Measurements from ENCODE around the gene ABCC1. TPM values are rescaled to one million over a fixed set of nuclear protein-coding genes. Genes with fewer than 3 reads are reported as not detected.

The ABCC1 gene
- total and polyA plus RNA-seq, 2 of the 4 experiments (the other 2 are of a cell fraction) = 39.4 to 66.0 TPM

GRCh38 chr16:16145286-16145685 lies 195.9 kb downstream of the ABCC1 start:
- Histone ChIP-seq H2BK120ac (ENCODE audit: low read depth, low read length) (no peak overlapping the region), H3K9ac (ENCODE audit: low read depth, low read length) (no peak overlapping the region), H3K27ac (ENCODE audit: insufficient read depth, low read length) (no peak overlapping the region), H3K4me1 (ENCODE audit: control insufficient read depth, insufficient read depth, low read length) (peaks cover 3% of the 10 kb centered on the region), H4K20me1 (ENCODE audit: insufficient read depth, low read length) (peaks cover 61% of the 10 kb centered on the region), H3K79me1 (ENCODE audit: low read depth in 1 of 2, low read length in 2 of 2) (peaks cover 5 to 48% of the 10 kb centered on the region in 2 experiments), H3K4ac (ENCODE audit: low read depth, low read length) (no peak overlapping the region), H3K36me3 (ENCODE audit: control insufficient read depth, insufficient read depth, low read length) (peaks cover 70% of the 10 kb centered on the region), H4K5ac (ENCODE audit: low read depth, low read length) (no peak overlapping the region), H3K23ac (ENCODE audit: low read depth, low read length) (no peak overlapping the region), H2AK5ac (ENCODE audit: low read depth, low read length) (no peak overlapping the region), H3K18ac (ENCODE audit: low read depth, low read length) (no peak overlapping the region), H3K14ac (replicated peaks; ENCODE audit: low read depth, low read length) (no peak overlapping the region), H3K9me3 (ENCODE audit: control insufficient read depth, insufficient read depth, low read length) (no peaks in the 10 kb centered on the region), H3K4me3 (ENCODE audit: insufficient read depth, low read depth, low read length) (no peak overlapping the region), H2BK20ac (ENCODE audit: low read depth, low read length) (no peak overlapping the region), H2AK9ac (replicated peaks; ENCODE audit: low read depth, low read length, poor library complexity) (no peak overlapping the region), H2BK15ac (ENCODE audit: low read depth, low read length) (no peak overlapping the region), H2AFZ (replicated peaks; ENCODE audit: low read length, poor library complexity) (no peak overlapping the region), H2BK5ac (ENCODE audit: low read depth, low read length, poor library complexity, severe bottlenecking) (no peak overlapping the region), H3K4me2 (ENCODE audit: low read depth, low read length) (no peak overlapping the region), H3K56ac (ENCODE audit: extremely low read depth, insufficient read depth, low read length) (no peak overlapping the region), H4K91ac (ENCODE audit: insufficient read depth, low read depth, low read length) (no peak overlapping the region), H3K9me1 (ENCODE audit: insufficient read depth, low read length) (peaks cover 18% of the 10 kb centered on the region), H3K27me3 (ENCODE audit: control insufficient read depth, insufficient read depth, low read length) (no peaks in the 10 kb centered on the region), H4K8ac (ENCODE audit: low read depth in 2 of 2, low read length in 2 of 2) (no peak overlapping the region)
- CTCF ChIA-PET = no interaction called here
- ATAC-seq (ENCODE audit: low read depth) (no peak), DNase-seq (no peak)
- intact Hi-C loops (cut with micrococcal nuclease) (no loop called here), in situ Hi-C loops (cut with MboI; ENCODE audit: low sequenced_read_pairs) (no loop called here), dilution Hi-C loops (cut with HindIII; ENCODE audit: low sequenced_read_pairs, unreplicated experiment) (no loop called here)
- no TSS peak for BruUV-seq (replicated peaks)
- POLR2A ChIA-PET (ENCODE audit: unreplicated experiment) = no interaction called here
- WGBS, 2 experiments (ENCODE audit: extremely low coverage in 2 of 2, insufficient read length in 1 of 2) = 94% methylated on average over 2 of the region's 5 CpGs; no CpG with 5 or more reads in 1 of the 2 experiments
- TF ChIP-seq, protein P1, sequence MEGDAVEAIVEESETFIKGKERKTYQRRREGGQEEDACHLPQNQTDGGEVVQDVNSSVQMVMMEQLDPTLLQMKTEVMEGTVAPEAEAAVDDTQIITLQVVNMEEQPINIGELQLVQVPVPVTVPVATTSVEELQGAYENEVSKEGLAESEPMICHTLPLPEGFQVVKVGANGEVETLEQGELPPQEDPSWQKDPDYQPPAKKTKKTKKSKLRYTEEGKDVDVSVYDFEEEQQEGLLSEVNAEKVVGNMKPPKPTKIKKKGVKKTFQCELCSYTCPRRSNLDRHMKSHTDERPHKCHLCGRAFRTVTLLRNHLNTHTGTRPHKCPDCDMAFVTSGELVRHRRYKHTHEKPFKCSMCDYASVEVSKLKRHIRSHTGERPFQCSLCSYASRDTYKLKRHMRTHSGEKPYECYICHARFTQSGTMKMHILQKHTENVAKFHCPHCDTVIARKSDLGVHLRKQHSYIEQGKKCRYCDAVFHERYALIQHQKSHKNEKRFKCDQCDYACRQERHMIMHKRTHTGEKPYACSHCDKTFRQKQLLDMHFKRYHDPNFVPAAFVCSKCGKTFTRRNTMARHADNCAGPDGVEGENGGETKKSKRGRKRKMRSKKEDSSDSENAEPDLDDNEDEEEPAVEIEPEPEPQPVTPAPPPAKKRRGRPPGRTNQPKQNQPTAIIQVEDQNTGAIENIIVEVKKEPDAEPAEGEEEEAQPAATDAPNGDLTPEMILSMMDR (conservative IDR thresholded peaks at IDR 0.05; ENCODE audit: low read depth, low read length) = no peak
- TF ChIP-seq RFX5 (IDR thresholded peaks at IDR 0.05; ENCODE audit: low read depth, low read length) (no peak), RAD21 (IDR thresholded peaks at IDR 0.05; ENCODE audit: low read length) (no peak), POLR2A (IDR thresholded peaks at IDR 0.05; ENCODE audit: low read depth, low read length) (no peak), BHLHE40 (IDR thresholded peaks at IDR 0.05; ENCODE audit: low read depth, low read length) (no peak), CEBPB (IDR thresholded peaks at IDR 0.05; ENCODE audit: low read depth, low read length) (no peak), CHD1 (IDR thresholded peaks at IDR 0.05; ENCODE audit: low read depth, low read length) (no peak), RCOR1 (IDR thresholded peaks at IDR 0.05; ENCODE audit: insufficient replicate concordance, low read length) (no peak), MAZ (IDR thresholded peaks at IDR 0.05; ENCODE audit: borderline replicate concordance, low read depth, low read length) (no peak), NFE2L2 (IDR thresholded peaks at IDR 0.05; ENCODE audit: low read depth, low read length) (no peak), MXI1 (IDR thresholded peaks at IDR 0.05; ENCODE audit: borderline replicate concordance, low read depth, low read length) (no peak), MAFK (IDR thresholded peaks at IDR 0.05; ENCODE audit: low read depth, low read length) (no peak)
- TF ChIP-seq, protein P2, sequence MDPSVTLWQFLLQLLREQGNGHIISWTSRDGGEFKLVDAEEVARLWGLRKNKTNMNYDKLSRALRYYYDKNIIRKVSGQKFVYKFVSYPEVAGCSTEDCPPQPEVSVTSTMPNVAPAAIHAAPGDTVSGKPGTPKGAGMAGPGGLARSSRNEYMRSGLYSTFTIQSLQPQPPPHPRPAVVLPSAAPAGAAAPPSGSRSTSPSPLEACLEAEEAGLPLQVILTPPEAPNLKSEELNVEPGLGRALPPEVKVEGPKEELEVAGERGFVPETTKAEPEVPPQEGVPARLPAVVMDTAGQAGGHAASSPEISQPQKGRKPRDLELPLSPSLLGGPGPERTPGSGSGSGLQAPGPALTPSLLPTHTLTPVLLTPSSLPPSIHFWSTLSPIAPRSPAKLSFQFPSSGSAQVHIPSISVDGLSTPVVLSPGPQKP (IDR thresholded peaks at IDR 0.05; ENCODE audit: borderline replicate concordance, low read depth, low read length) = no peak
- TF ChIP-seq, protein P3, sequence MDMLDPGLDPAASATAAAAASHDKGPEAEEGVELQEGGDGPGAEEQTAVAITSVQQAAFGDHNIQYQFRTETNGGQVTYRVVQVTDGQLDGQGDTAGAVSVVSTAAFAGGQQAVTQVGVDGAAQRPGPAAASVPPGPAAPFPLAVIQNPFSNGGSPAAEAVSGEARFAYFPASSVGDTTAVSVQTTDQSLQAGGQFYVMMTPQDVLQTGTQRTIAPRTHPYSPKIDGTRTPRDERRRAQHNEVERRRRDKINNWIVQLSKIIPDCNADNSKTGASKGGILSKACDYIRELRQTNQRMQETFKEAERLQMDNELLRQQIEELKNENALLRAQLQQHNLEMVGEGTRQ (IDR thresholded peaks at IDR 0.05; ENCODE audit: low read depth, low read length) = no peak

Data from IMR-90 (cell line).